ENCODE results near the gene FOXA3. TPM values are rescaled to one million over a fixed set of nuclear protein-coding genes. Genes with fewer than 3 reads are reported as not detected.

FOXA3 gene
- total and polyA plus RNA-seq, 2 experiments from 2014 or later: not detected

- no peak overlapping the region for H3K27ac ChIP-seq
- in situ Hi-C loops (cut with MboI): no loop called here
- H3K4me2 ChIP-seq (ENCODE audit: unreplicated experiment): no peak overlapping the region
- no peaks in the 10 kb centered on the region for H3K79me2 ChIP-seq (ENCODE audit: insufficient read depth)
- no peaks in the 10 kb centered on the region for H3K9me3 ChIP-seq (ENCODE audit: low read depth)
- H4K20me1 ChIP-seq (ENCODE audit: insufficient read depth): no peaks in the 10 kb centered on the region
- 79 to 94% methylated on average over 11 to 18 of the region's 18 CpGs for WGBS, 2 experiments (ENCODE audit: low coverage in 1 of 2, low lambda C conversion rate in 2 of 2, missing lambda C conversion rate in 2 of 2)
- no peaks in the 10 kb centered on the region for H3K36me3 ChIP-seq (ENCODE audit: low read depth)
- H3K27me3 ChIP-seq (replicated peaks; ENCODE audit: insufficient read depth): no peaks in the 10 kb centered on the region
- no peak overlapping the region for H2AFZ ChIP-seq
- H3K9ac ChIP-seq: no peak overlapping the region
- H3K4me1 ChIP-seq (ENCODE audit: insufficient read depth): no peaks in the 10 kb centered on the region
- no peak for DNase-seq
- no peak overlapping the region for H3K4me3 ChIP-seq
- TF ChIP-seq EZH2phosphoT487 (IDR thresholded peaks at IDR 0.05; ENCODE audit: insufficient read depth, low read depth): no peak
- TF ChIP-seq EZH2 (IDR thresholded peaks at IDR 0.05; ENCODE audit: insufficient read depth, poor library complexity, severe bottlenecking): no peak
- H3K9me2 ChIP-seq (ENCODE audit: insufficient read depth): no peaks in the 10 kb centered on the region
- no peaks in the 10 kb centered on the region for H3F3A ChIP-seq (ENCODE audit: insufficient read depth)
Measured at GRCh38 chr19:45816236-45817009, 47.7 kb upstream of the FOXA3 start.

- Histone ChIP-seq H3K9ac (no peak overlapping the region), H3K27me3 (replicated peaks; ENCODE audit: insufficient read depth) (no peaks in the 10 kb centered on the region), H3K9me2 (ENCODE audit: insufficient read depth) (no peaks in the 10 kb centered on the region), H3K9me3 (ENCODE audit: low read depth) (no peaks in the 10 kb centered on the region), H3K4me2 (ENCODE audit: unreplicated experiment) (no peak overlapping the region), H3F3A (ENCODE audit: insufficient read depth) (no peaks in the 10 kb centered on the region), H3K4me3 (no peak overlapping the region), H3K4me1 (ENCODE audit: insufficient read depth) (no peaks in the 10 kb centered on the region), H3K27ac (no peak overlapping the region), H4K20me1 (ENCODE audit: insufficient read depth) (no peaks in the 10 kb centered on the region), H2AFZ (no peak overlapping the region), H3K36me3 (ENCODE audit: low read depth) (no peaks in the 10 kb centered on the region), H3K79me2 (ENCODE audit: insufficient read depth) (no peaks in the 10 kb centered on the region)
- peak; percentile 95 for DNase-seq
- in situ Hi-C loops (cut with MboI): no loop called here
- TF ChIP-seq EZH2phosphoT487 (IDR thresholded peaks at IDR 0.05; ENCODE audit: insufficient read depth, low read depth) (no peak), EZH2 (IDR thresholded peaks at IDR 0.05; ENCODE audit: insufficient read depth, poor library complexity, severe bottlenecking) (no peak)
- 16 to 20% methylated on average over 24 of the region's 24 CpGs for WGBS, 2 experiments (ENCODE audit: low coverage in 1 of 2, low lambda C conversion rate in 2 of 2, missing lambda C conversion rate in 2 of 2)
Measured at GRCh38 chr19:45817010-45817724, 47.0 kb upstream of the FOXA3 start.

GRCh38 chr19:45817725-45818301, 46.3 kb upstream of the FOXA3 start:
- Histone ChIP-seq H3K4me3 (no peak overlapping the region), H2AFZ (no peak overlapping the region), H3K9me2 (ENCODE audit: insufficient read depth) (no peaks in the 10 kb centered on the region), H3K36me3 (ENCODE audit: low read depth) (no peaks in the 10 kb centered on the region), H3K9ac (no peak overlapping the region), H4K20me1 (ENCODE audit: insufficient read depth) (no peaks in the 10 kb centered on the region), H3K4me1 (ENCODE audit: insufficient read depth) (no peaks in the 10 kb centered on the region), H3K27me3 (replicated peaks; ENCODE audit: insufficient read depth) (no peaks in the 10 kb centered on the region), H3K4me2 (ENCODE audit: unreplicated experiment) (no peak overlapping the region), H3F3A (ENCODE audit: insufficient read depth) (no peaks in the 10 kb centered on the region), H3K9me3 (ENCODE audit: low read depth) (no peaks in the 10 kb centered on the region), H3K79me2 (ENCODE audit: insufficient read depth) (no peaks in the 10 kb centered on the region), H3K27ac (no peak overlapping the region)
- 76 to 80% methylated on average over 15 to 19 of the region's 19 CpGs for WGBS, 2 experiments (ENCODE audit: low coverage in 1 of 2, low lambda C conversion rate in 2 of 2, missing lambda C conversion rate in 2 of 2)
- no peak for DNase-seq
- in situ Hi-C loops (cut with MboI): no loop called here
- TF ChIP-seq EZH2 (IDR thresholded peaks at IDR 0.05; ENCODE audit: insufficient read depth, poor library complexity, severe bottlenecking) (no peak), EZH2phosphoT487 (IDR thresholded peaks at IDR 0.05; ENCODE audit: insufficient read depth, low read depth) (no peak)

DNA sequence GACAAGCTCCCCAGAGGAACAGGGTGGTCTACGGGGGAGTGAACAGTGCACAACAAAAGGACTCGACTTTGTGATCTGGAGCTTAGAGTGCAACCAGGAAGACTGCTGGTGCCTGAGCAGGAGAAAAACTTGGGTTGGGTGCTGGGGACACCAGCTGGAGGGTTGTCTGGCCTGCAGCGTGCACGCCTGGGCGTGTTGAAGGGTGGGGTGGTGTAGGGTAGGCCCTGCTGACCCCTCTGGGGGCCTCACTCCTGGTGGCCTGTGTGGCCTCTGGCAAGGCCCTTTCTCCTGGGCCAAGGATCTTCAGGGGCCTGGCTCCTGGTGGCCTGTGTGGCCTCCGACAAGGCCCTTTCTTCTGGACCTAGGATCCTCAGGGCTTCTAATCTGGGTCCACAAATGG, 44.4 kb upstream of the FOXA3 start:
- H3F3A ChIP-seq (ENCODE audit: insufficient read depth): no peaks in the 10 kb centered on the region
- H3K27ac ChIP-seq: no peak overlapping the region
- H3K4me3 ChIP-seq: no peak overlapping the region
- no peak overlapping the region for H3K4me2 ChIP-seq (ENCODE audit: unreplicated experiment)
- no peaks in the 10 kb centered on the region for H3K9me2 ChIP-seq (ENCODE audit: insufficient read depth)
- H3K9ac ChIP-seq: no peak overlapping the region
- no peaks in the 10 kb centered on the region for H3K79me2 ChIP-seq (ENCODE audit: insufficient read depth)
- H3K27me3 ChIP-seq (replicated peaks; ENCODE audit: insufficient read depth): no peaks in the 10 kb centered on the region
- H3K36me3 ChIP-seq (ENCODE audit: low read depth): peaks cover 3% of the 10 kb centered on the region; the same call in 1 of the 2 replicates
- 85 to 87% methylated on average over 6 of the region's 6 CpGs for WGBS, 2 experiments (ENCODE audit: low coverage in 1 of 2, low lambda C conversion rate in 2 of 2, missing lambda C conversion rate in 2 of 2)
- in situ Hi-C loops (cut with MboI): no loop called here
- TF ChIP-seq EZH2 (IDR thresholded peaks at IDR 0.05; ENCODE audit: insufficient read depth, poor library complexity, severe bottlenecking): no peak
- no peak for TF ChIP-seq EZH2phosphoT487 (IDR thresholded peaks at IDR 0.05; ENCODE audit: insufficient read depth, low read depth)
- no peaks in the 10 kb centered on the region for H3K9me3 ChIP-seq (ENCODE audit: low read depth)
- H2AFZ ChIP-seq: no peak overlapping the region
- no peaks in the 10 kb centered on the region for H4K20me1 ChIP-seq (ENCODE audit: insufficient read depth)
- H3K4me1 ChIP-seq (ENCODE audit: insufficient read depth): no peaks in the 10 kb centered on the region
- no peak for DNase-seq
